ENCODE results near the gene DHODH.

- TF ChIP-seq CTCF (IDR thresholded peaks at IDR 0.05; ENCODE audit: low read depth, low read length) (no peak), POLR2A (IDR thresholded peaks at IDR 0.05; ENCODE audit: extremely low read depth, insufficient read length) (no peak), MAX (IDR thresholded peaks at IDR 0.05; ENCODE audit: low read depth, low read length) (no peak)
Observed at GRCh38 chr16:72027669-72028378, 19.3 kb downstream of the DHODH start.

Measured in NB4 (cell line).